ENCODE measurements around the gene ZNF516. TPM values are rescaled to one million over a fixed set of nuclear protein-coding genes. Genes with fewer than 3 reads are reported as not detected.
"Not testable (repeated sequence)": the region's sequence is repeated elsewhere in the genome, so short reads cannot be mapped to it uniquely, and the experiment has no call there.

Gene ZNF516
- polyA plus RNA-seq, 2 of the 4 experiments (the other 2 are of a cell fraction), result 3.9 to 4.9 TPM

GRCh38 chr18:76538846-76539245, 43.8 kb upstream of the ZNF516 start (continued):
- no peak for TF ChIP-seq HOXB5 (CRISPR knock-in tag; IDR thresholded peaks at IDR 0.05)
- TF ChIP-seq JUN (IDR thresholded peaks at IDR 0.05), result no peak
- no peak for TF ChIP-seq REST (IDR thresholded peaks at IDR 0.05)
- TF ChIP-seq RAD21 (conservative IDR thresholded peaks at IDR 0.05 in 1 of 2, IDR thresholded peaks at IDR 0.05 in 1 of 2), result no peak

- no peaks in the 10 kb centered on the region for H3K4me1 ChIP-seq
- H3K4me2 ChIP-seq, result no peak overlapping the region
- H3K27ac ChIP-seq, result no peak overlapping the region
- CTCF ChIA-PET, result interaction anchor here (0.5 kb wide), 1 partner anchor 24 kb away, joined by 3 read pairs; no protein-coding TSS in a partner anchor
- no peak for ATAC-seq
- no peaks in the 10 kb centered on the region for H3K9me3 ChIP-seq
- no peak for FAIRE-seq
- H3K4me3 ChIP-seq, result no peak overlapping the region
- no peak for TF ChIP-seq MAFK (IDR thresholded peaks at IDR 0.05; ENCODE audit: partially characterized antibody)
- TF ChIP-seq TFCP2L1 (CRISPR knock-in tag; IDR thresholded peaks at IDR 0.05), result no peak
- TF ChIP-seq ESRRA (IDR thresholded peaks at IDR 0.05; ENCODE audit: borderline replicate concordance, low read length), result no peak
- no peak for TF ChIP-seq MYC (IDR thresholded peaks at IDR 0.05; ENCODE audit: borderline replicate concordance, low read length)
- TF ChIP-seq CTCF (IDR thresholded peaks at IDR 0.05), result no peak
- TF ChIP-seq ATOH8 (CRISPR knock-in tag; IDR thresholded peaks at IDR 0.05; ENCODE audit: low read depth), result no peak
- TF ChIP-seq HES2 (IDR thresholded peaks at IDR 0.05), result no peak
- TF ChIP-seq MAZ (IDR thresholded peaks at IDR 0.05; ENCODE audit: borderline replicate concordance, low read depth, low read length), result no peak
- TF ChIP-seq RNF2 (IDR thresholded peaks at IDR 0.05; ENCODE audit: borderline replicate concordance, low read depth), result no peak
- TF ChIP-seq HOXB5 (CRISPR knock-in tag; IDR thresholded peaks at IDR 0.05), result no peak
- TF ChIP-seq USF2 (IDR thresholded peaks at IDR 0.05), result no peak
- WGBS (ENCODE audit: missing lambda C conversion rate), result 49% methylated on average over 8 of the region's 8 CpGs
- no peak for DNase-seq (ENCODE audit: low read depth in 1 of 2, low spot score in 1 of 2)
- POLR2A ChIA-PET, result no interaction called here
These were observed 42.6 kb upstream of the ZNF516 start for GRCh38 chr18:76537621-76538020.

- FAIRE-seq; H3K4me1 ChIP-seq; POLR2A ChIA-PET; DNase-seq (ENCODE audit: low read depth in 1 of 2, low spot score in 1 of 2); CTCF ChIA-PET; H3K27ac ChIP-seq; H3K9me3 ChIP-seq; H3K4me3 ChIP-seq; ATAC-seq; H3K4me2 ChIP-seq: not testable (repeated sequence)
- 86% methylated on average over 5 of the region's 5 CpGs for WGBS (ENCODE audit: missing lambda C conversion rate)
These were observed 41.6 kb upstream of the ZNF516 start for GRCh38 chr18:76536593-76536992.

Measured in A549 (cell line).